ENCODE measurements around the gene MRTFA. TPM values are rescaled to one million over a fixed set of nuclear protein-coding genes. Genes with fewer than 3 reads are reported as not detected.

The MRTFA gene
- total RNA-seq, 3 donors from 2014 or later (not counting 1 experiment from before 2014, with no cell fraction given) = 81.8 to 91.9 (median 83.5) TPM

DNA sequence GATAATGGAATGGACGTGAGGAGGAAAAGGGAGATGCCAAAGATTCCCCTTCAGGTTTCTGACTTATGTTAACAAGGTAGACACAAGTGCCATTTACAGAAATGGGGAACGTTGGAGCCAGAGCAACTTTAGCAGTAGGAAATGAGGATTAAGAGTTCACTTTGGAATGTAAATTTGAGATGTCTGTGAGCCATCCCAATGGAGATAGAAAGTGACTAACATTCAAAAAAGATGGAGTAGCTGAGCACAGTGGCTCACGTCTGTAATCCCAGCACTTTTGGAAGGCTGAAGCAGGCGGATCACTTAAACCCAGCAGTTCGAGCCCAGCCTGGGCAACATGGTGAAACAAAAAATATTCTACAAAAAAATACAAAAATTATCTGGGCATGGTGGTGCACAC, 19.9 kb downstream of the MRTFA start:
- Mint-ChIP-seq H3K9me3 (no peaks in the 10 kb centered on the region), H3K27ac (no peak overlapping the region), H3K36me3 (no peaks in the 10 kb centered on the region), H3K4me1 (peaks cover 49 to 58% of the 10 kb centered on the region in 2 donors), H3K27me3 (ENCODE audit: low read depth in 2 of 2) (no peaks in the 10 kb centered on the region), H3K4me3 (no peak overlapping the region)
- no peaks in the 10 kb centered on the region for H3K9me3 ChIP-seq (ENCODE audit: control insufficient read depth, insufficient read depth, low read length)
- H3K27ac ChIP-seq (ENCODE audit: low read length) = no peak overlapping the region
- intact Hi-C loops (cut with micrococcal nuclease) = no loop called here
- DNase-seq = no peak
- H3K36me3 ChIP-seq (ENCODE audit: control insufficient read depth, insufficient read depth, low read length) = no peaks in the 10 kb centered on the region
- TF ChIP-seq, protein P1, sequence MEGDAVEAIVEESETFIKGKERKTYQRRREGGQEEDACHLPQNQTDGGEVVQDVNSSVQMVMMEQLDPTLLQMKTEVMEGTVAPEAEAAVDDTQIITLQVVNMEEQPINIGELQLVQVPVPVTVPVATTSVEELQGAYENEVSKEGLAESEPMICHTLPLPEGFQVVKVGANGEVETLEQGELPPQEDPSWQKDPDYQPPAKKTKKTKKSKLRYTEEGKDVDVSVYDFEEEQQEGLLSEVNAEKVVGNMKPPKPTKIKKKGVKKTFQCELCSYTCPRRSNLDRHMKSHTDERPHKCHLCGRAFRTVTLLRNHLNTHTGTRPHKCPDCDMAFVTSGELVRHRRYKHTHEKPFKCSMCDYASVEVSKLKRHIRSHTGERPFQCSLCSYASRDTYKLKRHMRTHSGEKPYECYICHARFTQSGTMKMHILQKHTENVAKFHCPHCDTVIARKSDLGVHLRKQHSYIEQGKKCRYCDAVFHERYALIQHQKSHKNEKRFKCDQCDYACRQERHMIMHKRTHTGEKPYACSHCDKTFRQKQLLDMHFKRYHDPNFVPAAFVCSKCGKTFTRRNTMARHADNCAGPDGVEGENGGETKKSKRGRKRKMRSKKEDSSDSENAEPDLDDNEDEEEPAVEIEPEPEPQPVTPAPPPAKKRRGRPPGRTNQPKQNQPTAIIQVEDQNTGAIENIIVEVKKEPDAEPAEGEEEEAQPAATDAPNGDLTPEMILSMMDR (IDR thresholded peaks at IDR 0.05) = no peak
- no peaks in the 10 kb centered on the region for H3K27me3 ChIP-seq (ENCODE audit: control insufficient read depth, insufficient read depth, low read length)
- no peak for ATAC-seq
- no peaks in the 10 kb centered on the region for H3K4me1 ChIP-seq (ENCODE audit: control insufficient read depth, insufficient read depth, low read length)
- no peak overlapping the region for H3K4me3 ChIP-seq (ENCODE audit: low read length)
- 92% methylated on average over 4 of the region's 5 CpGs for WGBS (ENCODE audit: insufficient coverage)

DNA sequence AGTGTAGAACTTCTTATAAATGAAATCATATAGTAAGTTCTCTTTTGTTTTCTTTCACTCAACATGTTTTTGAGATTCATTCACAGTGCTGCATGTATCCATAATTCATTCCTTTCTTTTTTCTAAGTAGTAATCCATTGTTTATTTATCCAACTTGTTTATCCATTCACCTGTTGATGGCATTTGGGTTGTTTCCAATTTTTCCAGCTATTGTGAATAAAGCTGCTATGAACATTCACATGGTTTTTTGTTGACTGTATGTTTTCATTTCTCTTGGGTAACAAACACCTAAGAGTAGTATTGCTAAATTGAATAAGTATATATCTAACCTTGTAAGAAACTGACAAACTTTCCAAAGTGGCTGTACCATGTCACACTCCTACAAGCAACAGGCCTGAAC, 23.5 kb downstream of the MRTFA start:
- H3K27ac Mint-ChIP-seq = no peak overlapping the region
- DNase-seq = no peak
- no peaks in the 10 kb centered on the region for H3K4me1 ChIP-seq (ENCODE audit: control insufficient read depth, insufficient read depth, low read length)
- no peaks in the 10 kb centered on the region for H3K36me3 ChIP-seq (ENCODE audit: control insufficient read depth, insufficient read depth, low read length)
- no peaks in the 10 kb centered on the region for H3K27me3 Mint-ChIP-seq (ENCODE audit: low read depth in 2 of 2)
- H3K4me1 Mint-ChIP-seq = peaks cover 36 to 44% of the 10 kb centered on the region in 2 donors
- TF ChIP-seq, protein P1 (IDR thresholded peaks at IDR 0.05) = no peak
- H3K9me3 Mint-ChIP-seq = no peaks in the 10 kb centered on the region
- ATAC-seq = no peak
- H3K36me3 Mint-ChIP-seq = no peaks in the 10 kb centered on the region
- no peak overlapping the region for H3K4me3 Mint-ChIP-seq
- intact Hi-C loops (cut with micrococcal nuclease) = no loop called here
- no peak overlapping the region for H3K4me3 ChIP-seq (ENCODE audit: low read length)
- H3K27me3 ChIP-seq (ENCODE audit: control insufficient read depth, insufficient read depth, low read length) = no peaks in the 10 kb centered on the region
- H3K27ac ChIP-seq (ENCODE audit: low read length) = no peak overlapping the region
- no peaks in the 10 kb centered on the region for H3K9me3 ChIP-seq (ENCODE audit: control insufficient read depth, insufficient read depth, low read length)

DNA sequence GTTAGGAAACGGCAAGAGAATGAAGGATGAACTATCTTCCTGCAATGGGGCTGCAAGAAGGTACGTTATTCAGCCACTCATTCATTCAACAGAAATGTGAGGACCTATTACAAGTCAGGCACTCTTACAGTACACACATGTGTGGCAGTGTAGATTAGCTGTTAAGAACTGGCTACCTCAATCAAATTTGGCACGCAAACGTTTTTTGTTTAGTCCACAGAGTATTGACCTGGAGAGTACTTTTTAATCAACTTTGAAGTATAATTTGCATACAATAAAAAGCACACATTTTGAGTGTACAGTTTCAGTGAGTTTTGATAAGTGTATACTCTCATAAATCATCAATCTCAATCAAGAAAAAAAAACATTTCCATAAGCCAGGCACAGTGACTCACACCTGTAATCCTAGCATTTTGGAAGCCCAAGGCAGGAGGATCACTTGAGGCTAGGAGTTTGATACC, 24.2 kb downstream of the MRTFA start:
- H3K36me3 ChIP-seq (ENCODE audit: control insufficient read depth, insufficient read depth, low read length) = no peaks in the 10 kb centered on the region
- DNase-seq (no peak), ATAC-seq (no peak)
- H3K36me3 Mint-ChIP-seq = no peaks in the 10 kb centered on the region
- H3K4me3 ChIP-seq (ENCODE audit: low read length) = no peak overlapping the region
- 84% methylated on average over 4 of the region's 4 CpGs for WGBS (ENCODE audit: insufficient coverage)
- H3K27me3 ChIP-seq (ENCODE audit: control insufficient read depth, insufficient read depth, low read length) = no peaks in the 10 kb centered on the region
- H3K27me3 Mint-ChIP-seq (ENCODE audit: low read depth in 2 of 2) = no peaks in the 10 kb centered on the region
- intact Hi-C loops (cut with micrococcal nuclease) = no loop called here
- H3K4me1 Mint-ChIP-seq = peaks cover 39 to 43% of the 10 kb centered on the region in 2 donors
- no peak overlapping the region for H3K27ac ChIP-seq (ENCODE audit: low read length)
- TF ChIP-seq, protein P1 (IDR thresholded peaks at IDR 0.05) = no peak
- no peak overlapping the region for H3K27ac Mint-ChIP-seq
- no peaks in the 10 kb centered on the region for H3K9me3 Mint-ChIP-seq
- H3K4me3 Mint-ChIP-seq = no peak overlapping the region
- no peaks in the 10 kb centered on the region for H3K9me3 ChIP-seq (ENCODE audit: control insufficient read depth, insufficient read depth, low read length)
- no peaks in the 10 kb centered on the region for H3K4me1 ChIP-seq (ENCODE audit: control insufficient read depth, insufficient read depth, low read length)

DNA sequence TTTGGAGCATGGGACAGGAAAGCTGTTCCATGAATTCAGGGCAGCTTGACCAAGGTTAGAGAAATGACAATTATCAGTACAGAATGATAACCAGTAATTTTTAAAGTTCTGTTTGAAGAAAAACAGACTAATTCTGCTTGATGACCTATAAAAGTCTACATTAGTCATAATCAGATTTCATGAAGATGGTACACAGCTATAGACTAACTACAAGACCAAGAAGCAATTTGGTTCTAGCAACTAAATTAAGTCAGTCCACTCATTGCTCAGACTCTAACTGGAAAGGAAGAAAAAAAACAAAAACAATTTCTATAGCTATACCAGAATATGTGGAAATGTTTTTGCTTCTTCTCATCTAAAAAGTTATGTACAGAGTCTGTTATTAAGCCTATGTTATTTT, 24.9 kb downstream of the MRTFA start:
- TF ChIP-seq, protein P1 (IDR thresholded peaks at IDR 0.05) = no peak
- no peak overlapping the region for H3K4me3 Mint-ChIP-seq
- no peak overlapping the region for H3K4me3 ChIP-seq (ENCODE audit: low read length)
- DNase-seq (no peak), ATAC-seq (no peak)
- H3K27ac ChIP-seq (ENCODE audit: low read length) = no peak overlapping the region
- no peaks in the 10 kb centered on the region for H3K36me3 Mint-ChIP-seq
- H3K9me3 ChIP-seq (ENCODE audit: control insufficient read depth, insufficient read depth, low read length) = no peaks in the 10 kb centered on the region
- intact Hi-C loops (cut with micrococcal nuclease) = no loop called here
- H3K27me3 ChIP-seq (ENCODE audit: control insufficient read depth, insufficient read depth, low read length) = no peaks in the 10 kb centered on the region
- no peaks in the 10 kb centered on the region for H3K36me3 ChIP-seq (ENCODE audit: control insufficient read depth, insufficient read depth, low read length)
- no peaks in the 10 kb centered on the region for H3K27me3 Mint-ChIP-seq (ENCODE audit: low read depth in 2 of 2)
- no peaks in the 10 kb centered on the region for H3K4me1 ChIP-seq (ENCODE audit: control insufficient read depth, insufficient read depth, low read length)
- peaks cover 43 to 47% of the 10 kb centered on the region in 2 donors for H3K4me1 Mint-ChIP-seq
- no peak overlapping the region for H3K27ac Mint-ChIP-seq
- H3K9me3 Mint-ChIP-seq = no peaks in the 10 kb centered on the region
